HEK293 (cell line): ENCODE data around the gene MSX1.

Experiments
- CTCF ChIA-PET: fragments of 350-600 bp; formaldehyde crosslinking; extraction: SDS; loops from one replicate; lab custom pipeline; 2021; ENCODE audit warnings: antibody characterized with exemption; lab: Yijun Ruan, JAX
- POLR2A ChIA-PET: fragments of 300-600 bp; formaldehyde crosslinking; extraction: SDS; loops from one replicate; lab custom pipeline; 2020; ENCODE audit warnings: antibody characterized with exemption, inconsistent platforms; lab: Yijun Ruan, JAX
- H3K27ac ChIP-seq: fragments of 200-500 bp; sonication (Bioruptor generic); 2 replicates; pipeline ENCODE4 v1.5.1; 2014; ENCODE audit warnings: low read depth, low read length, control low read depth, inconsistent platforms; ENCODE audit errors: extremely low read depth
- H3K36me3 ChIP-seq, 2 experiments: fragments of 200-500 bp in 1 of 2; sonication (Bioruptor generic) in 1 of 2; 1 replicate in 1 of 2; 2 replicates in 1 of 2; pipeline ENCODE4 v1.5.1; 2014 to 2017; ENCODE audit warnings: inconsistent platforms in 2 of 2, low read length in 2 of 2; ENCODE audit not compliant: control insufficient read depth in 2 of 2, insufficient read depth in 1 of 2
- H3K4me1 ChIP-seq: fragments of 200-500 bp; sonication (Bioruptor generic); 2 replicates; pipeline ENCODE4 v1.5.1; 2014; ENCODE audit warnings: mild to moderate bottlenecking, low read length, inconsistent platforms; ENCODE audit not compliant: control insufficient read depth, insufficient read depth
- H3K4me3 ChIP-seq: 2 replicates; pipeline ENCODE4 v1.5.1; 2011; ENCODE audit warnings: low read depth, mild to moderate bottlenecking, control low read depth, low read length, moderate library complexity
- H3K9me3 ChIP-seq: fragments of 200-500 bp; sonication (Bioruptor generic); 2 replicates; pipeline ENCODE4 v1.5.1; 2014; ENCODE audit warnings: low read depth, low read length, inconsistent platforms; ENCODE audit not compliant: control insufficient read depth, insufficient read depth
- GLI4 ChIP-seq: fragments of 450-650 bp; formaldehyde crosslinking; IDR thresholded peaks from 2 replicates; pipeline ENCODE4 v1.5.1; 2016; ENCODE audit warnings: missing biosample characterization, missing genetic modification characterization
- GLIS1 ChIP-seq: fragments of 450-650 bp; formaldehyde crosslinking; IDR thresholded peaks from 2 replicates; pipeline ENCODE4 v1.5.1; 2016; ENCODE audit warnings: missing biosample characterization, missing genetic modification characterization
- MZF1 ChIP-seq: fragments of 450-650 bp; formaldehyde crosslinking; IDR thresholded peaks from 2 replicates; pipeline ENCODE4 v1.5.1; 2017; ENCODE audit warnings: missing biosample characterization, missing genetic modification characterization, borderline replicate concordance
- PRDM1 ChIP-seq: fragments of 450-650 bp; formaldehyde crosslinking; IDR thresholded peaks from 2 replicates; pipeline ENCODE4; 2016; ENCODE audit warnings: missing biosample characterization, missing genetic modification characterization
- PRDM2 ChIP-seq: fragments of 450-650 bp; formaldehyde crosslinking; IDR thresholded peaks from 2 replicates; pipeline ENCODE4 v1.5.1; 2016; ENCODE audit warnings: missing biosample characterization, missing genetic modification characterization, borderline replicate concordance
- SETDB1 ChIP-seq: IDR thresholded peaks from one replicate; pipeline ENCODE4 v1.6.1; 2017; ENCODE audit warnings: mild to moderate bottlenecking, low read length, moderate library complexity, mixed read lengths; ENCODE audit not compliant: insufficient read length
- TRIM28 ChIP-seq: IDR thresholded peaks from 2 replicates; pipeline ENCODE4 v1.6.1; 2011; ENCODE audit warnings: low read length, control low read depth, borderline replicate concordance
- ZBTB17 ChIP-seq: fragments of 450-650 bp; formaldehyde crosslinking; IDR thresholded peaks from 2 replicates; pipeline ENCODE4 v1.5.1; 2016; ENCODE audit warnings: missing biosample characterization, missing genetic modification characterization
- ZBTB49 ChIP-seq: fragments of 450-650 bp; formaldehyde crosslinking; IDR thresholded peaks from 2 replicates; pipeline ENCODE4 v1.5.1; 2016; ENCODE audit warnings: missing biosample characterization, missing genetic modification characterization, low read depth
- ZFP3 ChIP-seq: fragments of 450-650 bp; formaldehyde crosslinking; IDR thresholded peaks from 2 replicates; pipeline ENCODE4 v1.5.1; 2016; ENCODE audit warnings: low read depth, missing biosample characterization, missing genetic modification characterization
- ZFP41 ChIP-seq: fragments of 450-650 bp; formaldehyde crosslinking; IDR thresholded peaks from 2 replicates; pipeline ENCODE4 v1.5.1; 2016; ENCODE audit warnings: missing biosample characterization, missing genetic modification characterization, borderline replicate concordance
- ZNF133 ChIP-seq: fragments of 450-650 bp; formaldehyde crosslinking; IDR thresholded peaks from 2 replicates; pipeline ENCODE4 v1.5.1; 2016; ENCODE audit warnings: missing biosample characterization, missing genetic modification characterization
- ZNF140 ChIP-seq: fragments of 450-650 bp; formaldehyde crosslinking; IDR thresholded peaks from 2 replicates; pipeline ENCODE4 v1.5.1; 2016; ENCODE audit warnings: missing biosample characterization, missing genetic modification characterization
- ZNF146 ChIP-seq: fragments of 450-650 bp; formaldehyde crosslinking; IDR thresholded peaks from 2 replicates; pipeline ENCODE4 v1.5.1; 2016; ENCODE audit warnings: missing biosample characterization, missing genetic modification characterization
- ZNF175 ChIP-seq: fragments of 450-650 bp; formaldehyde crosslinking; IDR thresholded peaks from 2 replicates; pipeline ENCODE4 v1.5.1; 2016; ENCODE audit warnings: missing biosample characterization, missing genetic modification characterization
- ZNF362 ChIP-seq: fragments of 450-650 bp; formaldehyde crosslinking; IDR thresholded peaks from 2 replicates; pipeline ENCODE4 v1.5.1; 2016; ENCODE audit warnings: missing biosample characterization, missing genetic modification characterization
- ZNF426 ChIP-seq: fragments of 450-650 bp; formaldehyde crosslinking; IDR thresholded peaks from 2 replicates; pipeline ENCODE4 v1.5.1; 2017; ENCODE audit warnings: missing biosample characterization, missing genetic modification characterization, mild to moderate bottlenecking, inconsistent platforms, moderate library complexity
- ZNF501 ChIP-seq: fragments of 450-650 bp; formaldehyde crosslinking; IDR thresholded peaks from 2 replicates; pipeline ENCODE4 v1.5.1; 2016; ENCODE audit warnings: missing biosample characterization, missing genetic modification characterization
- ZNF544 ChIP-seq: fragments of 450-650 bp; formaldehyde crosslinking; IDR thresholded peaks from 2 replicates; pipeline ENCODE4 v1.5.0; 2017; ENCODE audit warnings: missing biosample characterization, missing genetic modification characterization
- ZNF549 ChIP-seq: fragments of 450-650 bp; IDR thresholded peaks from 2 replicates; pipeline ENCODE4 v1.5.1; 2018; ENCODE audit warnings: missing biosample characterization, missing genetic modification characterization, mild to moderate bottlenecking, inconsistent platforms, moderate library complexity
- ZNF558 ChIP-seq: fragments of 450-650 bp; formaldehyde crosslinking; IDR thresholded peaks from 2 replicates; pipeline ENCODE4 v1.5.1; 2016; ENCODE audit warnings: missing biosample characterization, missing genetic modification characterization
- ZNF610 ChIP-seq: fragments of 450-650 bp; formaldehyde crosslinking; IDR thresholded peaks from 2 replicates; pipeline ENCODE4 v1.5.1; 2016; ENCODE audit warnings: missing biosample characterization, missing genetic modification characterization, borderline replicate concordance
- ZNF626 ChIP-seq: fragments of 450-650 bp; sonication (Bioruptor Pico); formaldehyde crosslinking; IDR thresholded peaks from 2 replicates; pipeline ENCODE4 v1.5.1; 2018; ENCODE audit warnings: missing biosample characterization, missing genetic modification characterization, inconsistent platforms
- ZNF707 ChIP-seq: fragments of 450-650 bp; formaldehyde crosslinking; IDR thresholded peaks from 2 replicates; pipeline ENCODE4 v1.5.1; 2016; ENCODE audit warnings: missing biosample characterization, missing genetic modification characterization
- ZNF768 ChIP-seq: fragments of 450-650 bp; formaldehyde crosslinking; IDR thresholded peaks from 2 replicates; pipeline ENCODE4 v1.5.1; 2018; ENCODE audit warnings: missing biosample characterization, mild to moderate bottlenecking, missing genetic modification characterization
- ZSCAN4 ChIP-seq: fragments of 450-650 bp; formaldehyde crosslinking; IDR thresholded peaks from 2 replicates; pipeline ENCODE4 v1.5.1; 2017; ENCODE audit warnings: missing biosample characterization, missing genetic modification characterization

MSX1 gene

GRCh38 chr4:4884611-4885010 is 25.1 kb downstream of the MSX1 start:
- H3K9me3 ChIP-seq = no peaks in the 10 kb centered on the region
- no peak overlapping the region for H3K4me3 ChIP-seq
- no peak overlapping the region for H3K27ac ChIP-seq
- POLR2A ChIA-PET = no interaction called here
- CTCF ChIA-PET = interaction anchor here (0.5 to 0.8 kb wide), 2 partner anchors 254 to 396 kb away, joined by 3 read pairs; no protein-coding TSS in a partner anchor
- no peaks in the 10 kb centered on the region for H3K4me1 ChIP-seq
- TF ChIP-seq ZNF626 (tag by site-specific recombination) (no peak), ZNF558 (tag by site-specific recombination) (no peak), ZNF426 (tag by site-specific recombination) (no peak), ZFP3 (tag by site-specific recombination) (no peak), ZFP41 (tag by site-specific recombination) (no peak), SETDB1 (no peak), ZNF146 (tag by site-specific recombination) (no peak), PRDM1 (tag by site-specific recombination) (no peak), GLI4 (tag by site-specific recombination) (no peak), GLIS1 (tag by site-specific recombination) (no peak), ZNF133 (tag by site-specific recombination) (no peak), ZBTB17 (no peak), ZNF768 (no peak), ZNF175 (tag by site-specific recombination) (no peak), ZNF501 (tag by site-specific recombination) (no peak), ZNF610 (tag by site-specific recombination) (no peak), ZNF362 (tag by site-specific recombination) (no peak)
- H3K36me3 ChIP-seq = no peaks in the 10 kb centered on the region

GRCh38 chr4:4887426-4887825 is 28.0 kb downstream of the MSX1 start:
- Histone ChIP-seq H3K4me1 (no peaks in the 10 kb centered on the region), H3K27ac (no peak overlapping the region), H3K9me3 (no peaks in the 10 kb centered on the region), H3K36me3 (no peaks in the 10 kb centered on the region), H3K4me3 (no peak overlapping the region)
- ChIA-PET CTCF (no interaction called here), POLR2A (no interaction called here)
- TF ChIP-seq ZSCAN4 (tag by site-specific recombination) (no peak), ZNF707 (tag by site-specific recombination) (no peak), ZNF549 (no peak), ZNF140 (tag by site-specific recombination) (no peak), PRDM2 (tag by site-specific recombination) (no peak), TRIM28 (no peak), ZNF544 (tag by site-specific recombination) (no peak), MZF1 (no peak), ZBTB49 (no peak)
